ENCODE results near the gene CHAF1A.

Gene CHAF1A

DNA sequence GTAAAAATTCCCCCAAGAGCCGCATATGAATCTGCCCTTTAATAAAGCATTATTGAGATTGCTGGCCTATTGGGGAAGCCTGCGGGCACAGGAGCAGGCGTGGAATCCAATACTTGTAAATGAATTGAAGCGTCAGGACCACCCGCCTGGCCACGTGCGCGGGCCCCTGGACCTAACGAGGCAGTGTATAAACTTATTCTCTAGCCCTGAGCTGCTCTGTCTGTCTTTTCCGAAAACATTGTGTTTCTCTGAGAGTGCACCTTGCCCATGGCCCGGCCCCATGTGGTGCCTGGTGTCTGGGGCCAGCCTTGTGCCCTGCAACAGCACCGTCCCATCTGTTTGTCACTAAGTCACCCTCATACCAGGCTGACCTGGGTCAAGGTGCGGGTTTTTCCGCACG lies 40.7 kb downstream of the CHAF1A start:
- TF ChIP-seq, protein P1, sequence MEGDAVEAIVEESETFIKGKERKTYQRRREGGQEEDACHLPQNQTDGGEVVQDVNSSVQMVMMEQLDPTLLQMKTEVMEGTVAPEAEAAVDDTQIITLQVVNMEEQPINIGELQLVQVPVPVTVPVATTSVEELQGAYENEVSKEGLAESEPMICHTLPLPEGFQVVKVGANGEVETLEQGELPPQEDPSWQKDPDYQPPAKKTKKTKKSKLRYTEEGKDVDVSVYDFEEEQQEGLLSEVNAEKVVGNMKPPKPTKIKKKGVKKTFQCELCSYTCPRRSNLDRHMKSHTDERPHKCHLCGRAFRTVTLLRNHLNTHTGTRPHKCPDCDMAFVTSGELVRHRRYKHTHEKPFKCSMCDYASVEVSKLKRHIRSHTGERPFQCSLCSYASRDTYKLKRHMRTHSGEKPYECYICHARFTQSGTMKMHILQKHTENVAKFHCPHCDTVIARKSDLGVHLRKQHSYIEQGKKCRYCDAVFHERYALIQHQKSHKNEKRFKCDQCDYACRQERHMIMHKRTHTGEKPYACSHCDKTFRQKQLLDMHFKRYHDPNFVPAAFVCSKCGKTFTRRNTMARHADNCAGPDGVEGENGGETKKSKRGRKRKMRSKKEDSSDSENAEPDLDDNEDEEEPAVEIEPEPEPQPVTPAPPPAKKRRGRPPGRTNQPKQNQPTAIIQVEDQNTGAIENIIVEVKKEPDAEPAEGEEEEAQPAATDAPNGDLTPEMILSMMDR (IDR thresholded peaks at IDR 0.05), result no peak

DNA sequence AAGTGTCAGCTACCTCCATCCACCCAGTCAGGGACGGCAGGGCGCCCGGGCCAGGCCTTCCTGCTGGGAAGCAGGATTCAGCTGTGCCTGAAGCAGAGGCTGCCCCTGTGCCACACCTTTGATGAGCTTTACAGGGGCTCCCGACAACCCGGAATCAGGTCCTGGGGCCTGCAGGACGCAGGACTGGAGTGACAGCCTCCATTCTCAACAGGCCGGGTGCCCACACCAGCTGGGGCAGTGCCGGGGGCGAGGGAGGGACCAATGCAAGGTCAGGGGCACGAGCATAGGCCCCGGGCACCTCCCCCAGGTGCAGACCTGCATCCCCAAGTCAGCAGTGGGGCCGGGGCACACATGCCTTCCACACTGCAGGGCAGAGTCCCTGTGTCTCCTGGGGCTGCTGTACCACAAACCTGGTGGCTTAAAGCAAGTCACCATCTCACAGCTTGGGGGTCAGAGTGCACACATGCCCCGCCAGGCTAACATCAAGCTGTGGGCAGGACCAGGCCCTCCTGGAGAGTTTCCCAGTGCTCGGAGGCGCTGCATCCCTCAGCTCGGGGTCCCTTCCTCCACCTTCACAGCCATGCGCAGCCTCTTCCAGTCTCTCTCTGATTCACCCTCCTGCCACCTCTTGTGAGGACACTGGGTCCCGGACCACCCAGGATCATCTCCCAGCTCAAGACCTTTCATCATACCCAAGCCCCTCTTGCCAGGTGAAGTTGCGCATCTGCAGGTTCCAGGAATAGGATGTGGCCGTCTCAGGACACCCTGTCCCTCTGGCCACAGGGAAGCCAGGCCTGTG lies 41.7 kb downstream of the CHAF1A start:
- TF ChIP-seq, protein P1 (IDR thresholded peaks at IDR 0.05), result no peak

DNA sequence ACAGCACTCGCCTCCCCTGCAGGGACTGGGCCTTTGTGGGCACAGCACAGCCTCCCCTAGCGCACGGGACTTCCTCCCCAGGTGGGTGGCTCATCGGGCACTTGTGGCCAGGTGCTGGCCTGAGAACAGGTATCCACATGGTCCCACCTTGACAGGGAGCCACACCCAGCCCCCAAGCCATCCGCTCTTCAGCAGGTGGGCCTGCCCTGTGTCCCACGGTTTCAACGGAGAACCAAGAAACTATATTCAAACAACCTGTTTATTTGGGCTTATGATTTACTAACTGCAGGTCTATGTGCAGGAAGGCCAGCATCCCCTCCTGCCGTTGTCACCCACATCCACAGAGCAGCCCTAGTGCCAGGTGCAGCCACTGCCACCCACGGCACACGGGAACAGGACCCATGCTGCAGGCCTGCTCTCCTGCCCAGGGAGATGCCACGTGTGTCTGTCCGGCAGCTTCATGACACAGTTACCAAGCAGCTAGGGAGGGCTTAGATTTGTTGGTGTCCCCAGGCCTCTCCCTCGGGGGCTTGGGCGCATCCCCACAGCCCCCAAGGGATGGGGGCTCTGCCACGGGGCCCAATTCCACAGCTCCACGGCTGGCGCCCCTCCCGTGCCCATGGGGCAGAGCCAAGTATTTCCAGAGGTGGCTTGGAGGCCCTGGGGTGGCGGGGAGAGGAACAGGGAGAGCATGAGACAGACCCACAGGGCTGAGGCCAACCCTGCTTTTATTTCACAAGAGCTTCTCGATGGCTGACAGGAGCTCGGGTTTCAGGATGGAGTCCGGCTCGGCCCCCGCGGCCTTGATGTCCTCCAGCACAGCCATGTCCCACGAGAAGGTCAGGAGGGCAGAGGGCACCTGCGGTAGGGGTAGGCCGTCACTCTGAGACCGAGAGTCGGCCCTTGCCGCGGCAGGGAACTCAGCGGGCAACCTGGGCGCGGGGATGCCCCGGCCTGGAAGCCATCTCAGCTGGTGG lies 42.6 kb downstream of the CHAF1A start:
- TF ChIP-seq, protein P1 (IDR thresholded peaks at IDR 0.05), result no peak

DNA sequence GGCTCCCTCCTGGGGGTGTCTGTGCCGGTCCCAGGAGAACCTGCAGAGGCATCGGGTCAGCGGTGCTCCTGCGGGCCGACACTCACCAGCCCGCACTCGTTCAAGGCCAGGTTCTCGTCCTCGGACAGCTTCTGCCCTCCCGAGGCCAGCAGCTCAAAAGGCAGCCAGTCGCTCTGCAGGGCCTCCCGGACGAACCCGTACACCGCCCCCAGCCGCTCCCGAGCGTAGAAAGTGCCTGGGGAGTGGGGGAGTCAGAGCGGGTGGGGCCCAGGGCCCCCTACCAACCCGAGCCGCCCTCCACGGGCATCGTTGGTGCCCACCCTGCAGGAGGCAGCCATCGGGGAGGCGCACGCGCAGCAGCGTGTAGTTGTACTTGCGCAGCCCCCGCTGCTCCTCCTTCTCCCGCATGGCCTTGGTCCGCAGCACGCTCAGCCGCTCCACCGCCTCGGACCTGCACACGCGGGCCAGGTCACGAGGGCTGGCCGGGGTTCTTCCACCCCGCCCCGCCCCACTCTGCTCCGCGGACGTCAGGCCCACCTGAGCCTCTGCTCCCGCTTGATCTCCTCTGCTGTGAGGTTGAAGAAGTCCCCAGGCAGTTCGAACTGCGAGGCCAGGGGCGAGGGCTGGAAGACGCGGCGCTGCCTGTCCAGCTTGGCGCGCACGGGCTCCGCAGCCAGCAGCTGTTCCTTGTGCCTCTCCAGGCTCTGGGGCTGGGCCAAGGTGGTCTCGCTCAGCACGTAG lies 43.7 kb downstream of the CHAF1A start:
- TF ChIP-seq, protein P1 (IDR thresholded peaks at IDR 0.05), result no peak

DNA sequence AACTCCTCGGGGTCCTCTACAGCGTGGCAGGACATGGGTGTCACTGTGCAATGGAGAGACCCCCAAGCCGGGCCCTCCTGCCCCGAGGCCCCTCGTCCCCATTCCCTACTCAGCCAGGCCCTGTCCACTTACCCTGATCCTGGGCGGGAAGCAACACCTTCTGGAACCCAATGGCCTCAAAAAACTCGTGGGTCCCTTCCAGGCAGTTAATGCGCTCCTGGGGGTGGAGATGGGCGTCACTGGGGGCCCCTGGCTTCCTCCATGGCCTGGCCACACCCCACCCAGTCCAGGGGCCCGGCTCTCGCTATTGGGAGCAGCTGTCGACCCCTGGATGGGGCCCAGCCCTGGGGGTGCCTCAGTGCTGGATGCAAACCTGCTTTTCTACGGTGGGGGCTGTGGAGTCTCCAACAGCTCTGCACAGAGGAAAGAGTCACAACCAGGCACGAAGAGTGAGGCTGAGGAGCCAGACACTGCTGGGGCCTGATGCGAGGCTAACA lies 44.3 kb downstream of the CHAF1A start:
- TF ChIP-seq, protein P1 (IDR thresholded peaks at IDR 0.05), result no peak

DNA sequence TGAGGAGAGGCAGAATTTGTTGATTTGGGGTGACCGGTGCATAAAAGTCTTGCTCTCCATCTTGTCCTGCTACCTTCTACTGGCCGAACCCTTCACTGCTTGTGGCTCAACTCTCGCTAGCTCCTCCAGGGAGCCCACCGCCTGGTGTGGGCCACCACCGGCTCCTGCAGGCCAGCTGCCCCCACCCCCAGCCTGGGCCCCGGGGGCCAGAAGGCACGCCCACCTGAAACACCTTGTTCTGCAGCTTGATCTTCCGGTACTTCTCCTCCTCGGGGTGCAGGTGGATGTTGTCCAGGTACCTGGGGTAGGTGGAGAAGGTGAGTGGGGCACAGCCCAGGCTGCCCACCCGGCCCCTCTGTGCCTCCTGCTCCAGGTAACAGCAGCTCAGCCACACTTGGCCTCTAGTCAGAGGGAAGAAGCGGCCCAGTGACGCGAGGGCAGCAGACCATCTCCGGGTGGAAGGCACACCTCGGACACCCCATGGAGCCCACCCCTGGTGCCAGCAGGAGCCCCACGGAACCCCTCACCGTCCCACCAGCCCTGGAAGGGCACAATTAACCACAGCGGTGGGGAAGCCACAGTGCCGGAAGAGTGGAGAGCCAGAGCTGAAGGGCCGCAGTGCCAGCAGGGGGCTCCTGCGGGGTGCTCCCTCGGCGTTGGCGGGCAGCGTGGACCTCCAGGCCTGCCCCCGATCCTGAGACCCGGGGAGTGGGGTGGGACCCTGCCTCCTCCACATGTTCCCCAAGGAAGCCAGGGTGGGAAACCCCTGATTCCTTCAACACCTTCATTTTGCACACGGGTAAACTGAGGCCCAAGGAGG lies 45.1 kb downstream of the CHAF1A start:
- TF ChIP-seq, protein P1 (IDR thresholded peaks at IDR 0.05), result no peak

All from LNCAP (cell line).